Mesodermal cell (in vitro differentiated cells): Measurements from ENCODE around the gene NRARP.

Experiments
- H3K27ac ChIP-seq: 2 replicates; pipeline ENCODE4 v1.7.0; 2013; ENCODE audit warnings: mild to moderate bottlenecking, low read depth, low read length, moderate library complexity; ENCODE audit not compliant: severe bottlenecking
- H3K36me3 ChIP-seq: 2 replicates; pipeline ENCODE4 v1.7.1; 2013; ENCODE audit warnings: mild to moderate bottlenecking, low read length, moderate library complexity; ENCODE audit not compliant: control insufficient read depth, insufficient read depth
- H3K4me1 ChIP-seq: one replicate; pipeline ENCODE4 v1.7.1; 2013; ENCODE audit warnings: mild to moderate bottlenecking, low read length; ENCODE audit not compliant: insufficient read depth, control insufficient read depth, poor library complexity, severe bottlenecking
- H3K4me3 ChIP-seq: 2 replicates; pipeline ENCODE4 v1.7.0; 2013; ENCODE audit warnings: low read length, control low read depth, mild to moderate bottlenecking; ENCODE audit not compliant: insufficient read depth, poor library complexity, severe bottlenecking; ENCODE audit errors: extremely low read depth
- H3K9me3 ChIP-seq: 2 replicates; pipeline ENCODE4 v1.7.1; 2013; ENCODE audit warnings: mild to moderate bottlenecking, low read length, moderate library complexity; ENCODE audit not compliant: control insufficient read depth
- WGBS, 2 experiments: methylation state at CpG; one replicate each; pipeline ENCODE4 v1.1.5; 2013; ENCODE audit warnings: missing lambda C conversion rate in 2 of 2; ENCODE audit not compliant: insufficient coverage in 2 of 2; 5-methylcytosine and 5-hydroxymethylcytosine counted together

The NRARP gene

GRCh38 chr9:137320555-137321384 lies 18.7 kb upstream of the NRARP start:
- Histone ChIP-seq H3K4me1 (peaks cover 14% of the 10 kb centered on the region), H3K27ac (peak overlapping the region; percentile 57)

DNA sequence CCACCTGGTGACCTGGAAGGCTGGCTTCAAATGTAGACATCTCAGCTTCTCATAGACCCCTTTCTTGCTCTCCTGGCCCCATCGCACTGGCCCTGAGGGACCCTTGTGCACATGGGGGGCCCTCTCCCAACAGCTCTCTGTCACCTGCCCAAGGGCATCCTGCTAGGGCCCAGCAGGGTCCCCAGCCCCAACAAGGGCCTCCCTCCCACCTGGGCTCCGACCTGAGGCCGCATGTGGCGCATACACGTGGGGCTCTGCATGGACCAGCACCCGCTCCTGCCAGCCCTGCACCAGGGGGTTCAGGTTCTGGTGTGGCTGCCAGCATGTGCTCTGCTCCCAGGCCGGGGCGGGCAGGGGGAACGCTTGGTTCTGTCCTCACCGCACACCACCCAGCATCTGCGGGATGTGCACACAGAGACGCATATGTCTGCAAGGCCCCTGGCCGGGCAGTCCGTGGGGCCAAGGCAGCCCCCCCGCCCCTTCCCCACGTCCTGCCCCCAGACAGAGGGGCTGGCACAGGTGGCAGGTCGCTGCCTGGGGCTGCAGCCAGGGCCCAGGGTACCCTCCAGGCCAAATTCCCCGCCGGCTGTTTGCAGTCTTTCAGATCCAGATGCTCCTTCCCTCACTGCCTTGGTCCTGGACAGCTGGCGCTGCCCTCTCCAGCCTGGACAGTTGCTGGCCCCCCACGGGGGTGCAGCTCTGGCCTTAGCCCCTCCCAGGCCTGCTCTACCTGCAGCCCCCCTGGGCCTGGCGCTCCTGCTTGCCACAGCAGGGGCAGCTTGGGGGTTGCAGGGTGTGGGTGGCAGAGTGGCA lies 17.9 kb upstream of the NRARP start:
- WGBS, 2 experiments: 92 to 94% methylated on average over 21 to 22 of the region's 22 CpGs
- Histone ChIP-seq H3K9me3 (no peaks in the 10 kb centered on the region), H3K36me3 (no peaks in the 10 kb centered on the region), H3K4me3 (no peak overlapping the region), H3K27ac (no peak overlapping the region), H3K4me1 (peaks cover 19% of the 10 kb centered on the region)

More at GRCh38 chr9:137320555-137321384, 18.7 kb upstream of the NRARP start:
- Histone ChIP-seq H3K4me3 (no peak overlapping the region), H3K9me3 (no peaks in the 10 kb centered on the region), H3K36me3 (no peaks in the 10 kb centered on the region)
- 50 to 55% methylated on average over 22 to 24 of the region's 24 CpGs for WGBS, 2 experiments

DNA sequence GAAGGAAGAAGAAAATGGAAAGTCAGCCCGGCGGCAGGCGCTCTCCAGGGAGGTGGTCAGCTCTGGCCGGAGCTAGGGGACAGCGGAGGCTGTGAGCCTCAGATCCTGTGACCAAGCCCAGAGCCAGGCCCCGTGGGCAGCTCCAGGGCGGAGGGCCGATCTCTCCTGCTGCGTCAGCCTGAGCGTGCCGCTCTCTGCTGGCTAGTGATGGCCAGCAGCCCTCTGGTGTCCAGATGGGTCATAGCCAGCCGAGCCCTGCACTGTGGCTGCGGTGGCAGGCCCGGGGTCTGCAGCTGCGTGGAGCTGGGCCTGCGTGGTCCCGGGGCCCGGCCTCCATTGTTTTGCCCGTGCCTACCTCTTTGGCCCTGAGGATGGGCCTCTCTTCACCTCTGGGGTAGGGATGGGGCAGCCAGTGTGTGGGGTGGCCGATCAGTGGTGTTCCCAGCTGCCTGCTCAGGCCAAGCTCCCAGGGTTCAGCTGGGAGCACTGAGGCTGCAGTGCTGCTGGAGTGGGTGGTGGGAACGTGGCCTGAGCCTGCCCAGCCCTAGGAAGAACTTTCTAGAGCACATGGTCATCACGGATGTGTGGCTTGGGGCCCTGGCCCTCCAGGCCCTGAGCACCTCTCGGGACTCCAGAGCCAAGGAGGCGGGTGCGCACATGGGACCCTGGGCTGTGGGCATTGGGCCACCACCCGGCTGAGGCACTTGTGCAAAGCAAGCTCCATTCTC lies 17.1 kb upstream of the NRARP start:
- H3K36me3 ChIP-seq: no peaks in the 10 kb centered on the region
- H3K4me3 ChIP-seq: no peak overlapping the region
- H3K9me3 ChIP-seq: no peaks in the 10 kb centered on the region
- H3K27ac ChIP-seq: no peak overlapping the region
- H3K4me1 ChIP-seq: peaks cover 23% of the 10 kb centered on the region
- 80 to 83% methylated on average over 21 to 25 of the region's 26 CpGs for WGBS, 2 experiments

GRCh38 chr9:137318602-137319001 lies 16.5 kb upstream of the NRARP start:
- H3K27ac ChIP-seq: no peak overlapping the region
- H3K4me3 ChIP-seq: no peak overlapping the region
- H3K4me1 ChIP-seq: peaks cover 23% of the 10 kb centered on the region
- H3K9me3 ChIP-seq: no peaks in the 10 kb centered on the region
- H3K36me3 ChIP-seq: no peaks in the 10 kb centered on the region
- 89 to 90% methylated on average over 14 to 18 of the region's 18 CpGs for WGBS, 2 experiments

- H3K4me1 ChIP-seq: peaks cover 23% of the 10 kb centered on the region
- WGBS, 2 experiments: 93 to 96% methylated on average over 15 to 19 of the region's 24 CpGs
- H3K4me3 ChIP-seq: no peak overlapping the region
- no peak overlapping the region for H3K27ac ChIP-seq
- H3K9me3 ChIP-seq: no peaks in the 10 kb centered on the region
- no peaks in the 10 kb centered on the region for H3K36me3 ChIP-seq
Observed at GRCh38 chr9:137317718-137318511, 15.8 kb upstream of the NRARP start.

DNA sequence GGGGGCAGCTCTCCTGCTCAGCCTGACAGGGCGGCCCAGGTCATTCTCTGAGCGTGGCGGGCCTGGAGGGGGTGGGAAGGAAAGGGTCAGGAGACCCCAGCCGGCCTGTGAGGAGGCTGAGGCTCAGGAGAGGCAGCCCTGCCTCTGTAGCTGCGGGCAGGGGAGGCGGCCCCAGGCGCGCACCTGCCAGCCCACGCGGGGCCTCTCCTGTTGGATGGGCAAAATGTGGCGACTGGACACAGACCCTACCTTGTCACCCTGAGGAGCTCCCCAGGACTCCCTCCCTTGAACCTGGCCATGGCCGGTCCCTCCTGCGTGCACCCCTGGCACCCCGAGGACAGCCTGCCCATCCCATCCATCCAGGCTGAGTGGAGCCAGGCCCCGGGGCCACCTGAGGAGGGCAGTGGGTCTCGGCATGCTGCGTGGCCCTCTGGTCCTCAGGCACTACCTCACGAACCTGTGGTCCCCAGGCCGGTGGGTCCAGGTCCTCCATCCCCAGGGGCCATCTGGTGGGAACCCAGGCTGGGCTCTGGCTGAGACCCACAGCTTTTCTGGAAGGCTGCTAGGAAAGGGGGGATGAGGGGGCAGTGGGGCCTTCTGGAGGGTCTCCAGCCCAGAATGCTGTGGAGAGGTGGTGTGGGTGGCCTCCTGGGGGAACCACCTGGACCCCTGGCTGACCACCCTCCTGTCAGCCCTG lies 15.1 kb upstream of the NRARP start:
- WGBS, 2 experiments: 96 to 97% methylated on average over 17 to 19 of the region's 19 CpGs
- Histone ChIP-seq H3K9me3 (no peaks in the 10 kb centered on the region), H3K27ac (no peak overlapping the region), H3K36me3 (no peaks in the 10 kb centered on the region), H3K4me3 (no peak overlapping the region), H3K4me1 (peaks cover 23% of the 10 kb centered on the region)

DNA sequence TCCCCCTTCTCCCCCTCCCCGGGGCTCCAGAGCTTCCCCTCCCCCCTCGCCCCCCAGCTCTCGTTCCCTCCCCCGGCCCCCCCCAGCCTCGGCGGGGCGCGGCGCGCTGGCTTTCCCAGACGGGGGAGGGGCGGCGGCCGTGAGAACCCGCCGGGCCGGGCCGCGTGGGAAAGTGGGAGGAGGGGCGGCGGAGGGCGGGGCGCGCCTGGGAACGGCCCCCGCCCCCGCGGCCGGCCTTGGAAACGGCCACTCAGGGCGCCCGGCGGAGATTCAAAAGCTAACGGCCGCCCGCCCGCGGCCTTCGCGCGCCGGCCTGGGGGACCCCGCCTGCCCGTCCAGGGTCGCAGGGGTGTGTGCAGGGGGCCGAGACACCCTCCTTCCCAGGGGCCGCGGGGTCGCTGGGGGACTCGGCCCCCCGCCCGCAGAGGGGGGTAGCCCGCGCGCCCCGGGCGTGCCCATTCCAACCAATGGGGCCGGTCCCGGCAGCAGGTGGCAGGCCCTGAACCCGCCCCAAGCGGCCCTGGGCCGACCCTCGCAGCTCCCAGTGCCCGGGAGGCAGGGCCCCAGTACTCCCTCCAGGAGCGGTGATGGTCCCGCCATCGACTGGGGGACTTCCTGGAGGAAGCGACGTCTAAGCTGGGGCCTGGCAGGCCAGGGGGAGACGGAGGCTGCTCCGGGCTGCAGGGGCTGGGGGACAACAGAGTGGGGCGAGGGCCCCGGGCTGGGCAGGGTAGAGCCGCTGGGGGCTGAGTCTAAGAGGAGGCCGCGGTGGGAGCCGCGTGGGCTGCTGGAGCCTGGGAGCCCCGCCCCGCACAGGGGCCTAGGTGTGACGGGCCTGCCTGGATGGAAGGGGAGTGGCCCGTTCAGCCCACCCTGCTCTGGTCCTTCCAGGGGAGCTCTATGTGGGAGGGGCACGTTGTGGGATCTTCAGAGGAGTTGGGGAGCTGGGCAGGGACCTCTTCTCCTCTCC lies 14.2 kb upstream of the NRARP start:
- Histone ChIP-seq H3K27ac (peak overlapping the region; percentile 23), H3K36me3 (no peaks in the 10 kb centered on the region), H3K9me3 (no peaks in the 10 kb centered on the region), H3K4me1 (peaks cover 23% of the 10 kb centered on the region), H3K4me3 (peak overlapping the region; percentile 18)
- 13 to 15% methylated on average over 55 to 62 of the region's 83 CpGs for WGBS, 2 experiments

DNA sequence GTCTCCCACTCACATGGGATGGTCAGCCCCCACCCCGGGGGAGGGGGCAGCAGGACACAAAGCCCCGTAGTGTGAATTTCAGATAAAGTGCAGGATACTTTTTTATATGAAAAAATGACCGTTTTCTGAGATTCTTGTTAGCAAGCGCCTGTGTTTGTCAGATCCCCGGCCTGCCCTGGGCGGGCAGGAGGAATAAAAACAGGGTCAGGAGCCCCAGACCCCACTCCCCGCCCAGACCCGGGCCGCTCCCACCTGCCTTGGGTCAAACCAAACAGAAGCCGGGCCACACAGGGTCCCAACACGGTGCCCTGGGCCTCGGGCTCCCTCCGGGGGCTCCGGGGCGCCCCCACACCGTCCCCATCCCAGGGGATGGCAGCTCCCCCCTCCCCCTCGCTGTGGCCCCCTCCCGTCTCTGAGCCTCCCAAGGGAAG lies 13.5 kb upstream of the NRARP start:
- H3K9me3 ChIP-seq: no peaks in the 10 kb centered on the region
- WGBS, 2 experiments: 36 to 54% methylated on average over 9 to 15 of the region's 18 CpGs
- peak overlapping the region; percentile 18 for H3K4me3 ChIP-seq
- H3K27ac ChIP-seq: no peak overlapping the region
- peaks cover 17% of the 10 kb centered on the region for H3K4me1 ChIP-seq
- H3K36me3 ChIP-seq: no peaks in the 10 kb centered on the region
